ENCODE data around the gene CRTC3. TPM values are rescaled to one million over a fixed set of nuclear protein-coding genes. Genes with fewer than 3 reads are reported as not detected.

The CRTC3 gene
- total and polyA plus RNA-seq, 2 experiments from 2014 or later = 15.7 to 17.6 TPM

GRCh38 chr15:90618330-90619125 is 88.8 kb downstream of the CRTC3 start:
- Histone ChIP-seq H3K4me1 (ENCODE audit: insufficient read depth) (no peaks in the 10 kb centered on the region), H4K20me1 (ENCODE audit: insufficient read depth, poor library complexity, severe bottlenecking) (no peaks in the 10 kb centered on the region), H3K27ac (no peak overlapping the region), H3K9me3 (ENCODE audit: low read depth) (no peaks in the 10 kb centered on the region), H3K79me2 (no peaks in the 10 kb centered on the region), H3K4me3 (no peak overlapping the region), H2AFZ (no peak overlapping the region), H3K4me2 (no peak overlapping the region), H3K9me2 (replicated peaks; ENCODE audit: insufficient read depth) (no peaks in the 10 kb centered on the region), H3K27me3 (no peaks in the 10 kb centered on the region), H3K36me3 (replicated peaks; ENCODE audit: insufficient read depth, low read depth) (no peaks in the 10 kb centered on the region)
- WGBS (ENCODE audit: low lambda C conversion rate, missing lambda C conversion rate) = 79% methylated on average over 4 of the region's 4 CpGs
- no peak for TF ChIP-seq EZH2phosphoT487 (IDR thresholded peaks at IDR 0.05; ENCODE audit: low read depth, severe bottlenecking, unreplicated experiment)
- TF ChIP-seq CTCF (IDR thresholded peaks at IDR 0.05; ENCODE audit: poor library complexity) = no peak
- no peak for TF ChIP-seq EZH2 (IDR thresholded peaks at IDR 0.05; ENCODE audit: borderline replicate concordance)
- no peak for DNase-seq (ENCODE audit: low spot score)

GRCh38 chr15:90619468-90619867 is 89.7 kb downstream of the CRTC3 start:
- no peaks in the 10 kb centered on the region for H3K36me3 ChIP-seq (replicated peaks; ENCODE audit: insufficient read depth, low read depth)
- H3K4me3 ChIP-seq = no peak overlapping the region
- no peak overlapping the region for H3K27ac ChIP-seq
- TF ChIP-seq EZH2 (IDR thresholded peaks at IDR 0.05; ENCODE audit: borderline replicate concordance) (no peak), EZH2phosphoT487 (IDR thresholded peaks at IDR 0.05; ENCODE audit: low read depth, severe bottlenecking, unreplicated experiment) (no peak)
- H3K9me3 ChIP-seq (ENCODE audit: low read depth) = no peaks in the 10 kb centered on the region
- H3K27me3 ChIP-seq = no peaks in the 10 kb centered on the region
- no peaks in the 10 kb centered on the region for H3K79me2 ChIP-seq
- no peaks in the 10 kb centered on the region for H4K20me1 ChIP-seq (ENCODE audit: insufficient read depth, poor library complexity, severe bottlenecking)
- H3K9me2 ChIP-seq (replicated peaks; ENCODE audit: insufficient read depth) = no peaks in the 10 kb centered on the region
- DNase-seq (ENCODE audit: low spot score) = no peak
- H2AFZ ChIP-seq = no peak overlapping the region
- WGBS (ENCODE audit: low lambda C conversion rate, missing lambda C conversion rate) = 95% methylated on average over 9 of the region's 9 CpGs
- no peak overlapping the region for H3K4me2 ChIP-seq
- no peaks in the 10 kb centered on the region for H3K4me1 ChIP-seq (ENCODE audit: insufficient read depth)

- Histone ChIP-seq H3K4me1 (ENCODE audit: insufficient read depth) (no peaks in the 10 kb centered on the region), H3K27me3 (no peaks in the 10 kb centered on the region), H3K9me3 (ENCODE audit: low read depth) (no peaks in the 10 kb centered on the region), H3K79me2 (no peaks in the 10 kb centered on the region), H3K9me2 (replicated peaks; ENCODE audit: insufficient read depth) (no peaks in the 10 kb centered on the region), H3K4me2 (no peak overlapping the region), H3K36me3 (replicated peaks; ENCODE audit: insufficient read depth, low read depth) (no peaks in the 10 kb centered on the region), H3K4me3 (no peak overlapping the region), H4K20me1 (ENCODE audit: insufficient read depth, poor library complexity, severe bottlenecking) (no peaks in the 10 kb centered on the region), H3K27ac (no peak overlapping the region), H2AFZ (no peak overlapping the region)
- no peak for TF ChIP-seq CTCF (IDR thresholded peaks at IDR 0.05; ENCODE audit: poor library complexity)
- no peak for TF ChIP-seq EZH2 (IDR thresholded peaks at IDR 0.05; ENCODE audit: borderline replicate concordance)
- no peak for TF ChIP-seq EZH2phosphoT487 (IDR thresholded peaks at IDR 0.05; ENCODE audit: low read depth, severe bottlenecking, unreplicated experiment)
- WGBS (ENCODE audit: low lambda C conversion rate, missing lambda C conversion rate) = 94% methylated on average over 5 of the region's 5 CpGs
- DNase-seq (ENCODE audit: low spot score) = no peak
Measured at GRCh38 chr15:90619939-90620338, 90.2 kb downstream of the CRTC3 start.

GRCh38 chr15:90620379-90621067 is 90.8 kb downstream of the CRTC3 start:
- H3K27ac ChIP-seq = no peak overlapping the region
- H3K9me2 ChIP-seq (replicated peaks; ENCODE audit: insufficient read depth) = no peaks in the 10 kb centered on the region
- no peak overlapping the region for H2AFZ ChIP-seq
- no peaks in the 10 kb centered on the region for H3K4me1 ChIP-seq (ENCODE audit: insufficient read depth)
- no peak for TF ChIP-seq EZH2 (IDR thresholded peaks at IDR 0.05; ENCODE audit: borderline replicate concordance)
- TF ChIP-seq CTCF (IDR thresholded peaks at IDR 0.05; ENCODE audit: poor library complexity) = no peak
- TF ChIP-seq EZH2phosphoT487 (IDR thresholded peaks at IDR 0.05; ENCODE audit: low read depth, severe bottlenecking, unreplicated experiment) = no peak
- no peaks in the 10 kb centered on the region for H4K20me1 ChIP-seq (ENCODE audit: insufficient read depth, poor library complexity, severe bottlenecking)
- no peak overlapping the region for H3K4me3 ChIP-seq
- no peaks in the 10 kb centered on the region for H3K9me3 ChIP-seq (ENCODE audit: low read depth)
- 91% methylated on average over 13 of the region's 13 CpGs for WGBS (ENCODE audit: low lambda C conversion rate, missing lambda C conversion rate)
- no peaks in the 10 kb centered on the region for H3K27me3 ChIP-seq
- no peak overlapping the region for H3K4me2 ChIP-seq
- no peaks in the 10 kb centered on the region for H3K36me3 ChIP-seq (replicated peaks; ENCODE audit: insufficient read depth, low read depth)
- H3K79me2 ChIP-seq = no peaks in the 10 kb centered on the region
- DNase-seq (ENCODE audit: low spot score) = no peak
